Natural killer cell (primary cell): ENCODE data around the gene AUTS2. TPM values are rescaled to one million over a fixed set of nuclear protein-coding genes. Genes with fewer than 3 reads are reported as not detected.

Source experiments
- ATAC-seq, 3 donors: fragments of 150-1000 bp in 2 of 3; fragments of 200-7000 bp in 1 of 3; cut with Tn5 transposase; 1 replicate in 1 of 3; 2 replicates in 2 of 3; pipeline ENCODE4 v1.10.0; 2021; ENCODE audit warnings: mild to moderate bottlenecking in 2 of 3, moderate library complexity in 2 of 3
- DNase-seq, 2 donors: peaks; one replicate each; pipeline versions ENCODE4 v3.0.0 to v3.0.0-alpha.2; 2013 to 2021; ENCODE audit warnings: mixed read lengths in 1 of 2
- H3K27ac ChIP-seq: one replicate; pipeline ENCODE4 v1.5.1; 2013; ENCODE audit warnings: mild to moderate bottlenecking, low read length
- H3K27me3 ChIP-seq: one replicate; pipeline ENCODE4 v1.6.1; 2013; ENCODE audit warnings: low read length; ENCODE audit not compliant: control insufficient read depth, insufficient read depth
- H3K36me3 ChIP-seq: one replicate; pipeline ENCODE4 v1.6.1; 2013; ENCODE audit warnings: low read length; ENCODE audit not compliant: control insufficient read depth, insufficient read depth
- H3K4me1 ChIP-seq: one replicate; pipeline ENCODE4 v1.6.1; 2013; ENCODE audit warnings: low read length; ENCODE audit not compliant: control insufficient read depth, insufficient read depth
- H3K4me3 ChIP-seq: one replicate; pipeline ENCODE4 v1.5.1; 2013; ENCODE audit warnings: low read length
- H3K9me3 ChIP-seq: one replicate; pipeline ENCODE4 v1.6.1; 2013; ENCODE audit warnings: low read length; ENCODE audit not compliant: control insufficient read depth, insufficient read depth
- H3K27ac Mint-ChIP-seq, 2 donors: one replicate each; pipeline ENCODE4 v1.8.0; 2022; ENCODE audit warnings: mild to moderate bottlenecking in 2 of 2, mixed read lengths in 2 of 2, moderate library complexity in 1 of 2
- H3K27me3 Mint-ChIP-seq, 2 donors: one replicate each; pipeline ENCODE4 v1.8.0; 2022; ENCODE audit warnings: low read depth in 2 of 2, mixed read lengths in 2 of 2
- H3K36me3 Mint-ChIP-seq: one replicate; pipeline ENCODE4 v1.8.0; 2022; ENCODE audit warnings: mixed read lengths
- H3K4me1 Mint-ChIP-seq, 2 donors: one replicate each; pipeline ENCODE4 v1.8.0; 2022; ENCODE audit warnings: mixed read lengths in 2 of 2
- H3K4me3 Mint-ChIP-seq: one replicate; pipeline ENCODE4 v1.8.0; 2022; ENCODE audit warnings: mild to moderate bottlenecking, moderate library complexity, mixed read lengths
- H3K9me3 Mint-ChIP-seq, 2 donors: one replicate each; pipeline ENCODE4 v1.8.0; 2022; ENCODE audit warnings: mixed read lengths in 2 of 2
- CTCF ChIP-seq: fragments of 200-600 bp; IDR thresholded peaks from one replicate; pipeline ENCODE4 v1.8.0; 2022; ENCODE audit warnings: antibody characterized with exemption
- WGBS: methylation state at CpG from one replicate; pipeline ENCODE4 v1.1.7; 2013; ENCODE audit warnings: missing lambda C conversion rate; ENCODE audit not compliant: insufficient coverage; 5-methylcytosine and 5-hydroxymethylcytosine counted together
- intact Hi-C: fragments of 100-400 bp; cut with micrococcal nuclease; formaldehyde crosslinking; loops from one replicate; pipeline ENCODE4 v1.14.2; 2022
- total RNA-seq, 4 donors: library from RNA; stranded (reverse); fragments of 120-200 nt in 1 of 4; gene quantifications; one replicate each; pipeline versions ENCODE4 v1.2.3 to v1.2.4, GENCODE V29; 2013 to 2022

The AUTS2 gene
- total RNA-seq, 3 donors from 2014 or later (not counting 1 experiment from before 2014, with no cell fraction given) = 147 to 197 (median 155) TPM

- DNase-seq (no peak), ATAC-seq (no peak)
- TF ChIP-seq CTCF = no peak
- Histone ChIP-seq H3K27me3 (no peaks in the 10 kb centered on the region), H3K27ac (no peak overlapping the region), H3K4me1 (no peaks in the 10 kb centered on the region), H3K9me3 (no peaks in the 10 kb centered on the region), H3K4me3 (no peak overlapping the region), H3K36me3 (no peaks in the 10 kb centered on the region)
- no peaks in the 10 kb centered on the region for H3K4me1 Mint-ChIP-seq
- H3K4me3 Mint-ChIP-seq = no peak overlapping the region
- peaks cover 0 to 7% of the 10 kb centered on the region in 2 donors for H3K27me3 Mint-ChIP-seq
- intact Hi-C loops = no loop called here
- H3K9me3 Mint-ChIP-seq = no peaks in the 10 kb centered on the region
- H3K27ac Mint-ChIP-seq = no peak overlapping the region
- WGBS = 86% methylated on average over 4 of the region's 5 CpGs
- H3K36me3 Mint-ChIP-seq = no peaks in the 10 kb centered on the region
Observed at GRCh38 chr7:69609541-69610373, 11.5 kb downstream of the AUTS2 start.

GRCh38 chr7:69610374-69611084 lies 12.3 kb downstream of the AUTS2 start:
- Mint-ChIP-seq H3K36me3 (no peaks in the 10 kb centered on the region), H3K27me3 (peaks cover 0 to 7% of the 10 kb centered on the region in 2 donors), H3K27ac (no peak overlapping the region), H3K9me3 (no peaks in the 10 kb centered on the region), H3K4me1 (no peaks in the 10 kb centered on the region), H3K4me3 (no peak overlapping the region)
- Histone ChIP-seq H3K4me1 (no peaks in the 10 kb centered on the region), H3K27ac (no peak overlapping the region), H3K36me3 (no peaks in the 10 kb centered on the region), H3K27me3 (no peaks in the 10 kb centered on the region), H3K9me3 (no peaks in the 10 kb centered on the region), H3K4me3 (no peak overlapping the region)
- intact Hi-C loops = no loop called here
- no peak for DNase-seq
- 81% methylated on average over 7 of the region's 8 CpGs for WGBS
- TF ChIP-seq CTCF = no peak
- no peak for ATAC-seq

DNA sequence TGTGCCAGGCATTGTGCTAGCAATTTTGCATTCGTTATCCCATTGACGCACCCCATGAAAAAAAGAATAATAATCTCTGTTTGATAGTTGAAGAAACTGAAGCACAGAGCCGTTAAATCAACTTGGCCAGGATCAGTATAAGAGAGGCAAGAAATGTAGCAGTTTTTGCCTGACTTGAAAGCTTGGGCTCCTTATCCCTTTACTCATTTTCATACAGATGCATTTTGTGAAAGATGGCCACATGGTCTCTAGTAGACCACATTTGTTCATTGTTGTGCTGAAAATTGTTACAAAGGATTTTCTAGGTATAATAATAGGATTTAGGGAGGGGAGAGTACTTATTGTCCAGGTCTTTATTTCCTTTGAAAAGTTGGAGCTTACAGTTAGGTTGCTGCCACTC lies 14.7 kb downstream of the AUTS2 start:
- DNase-seq = no peak
- no peaks in the 10 kb centered on the region for H3K9me3 Mint-ChIP-seq
- Histone ChIP-seq H3K9me3 (no peaks in the 10 kb centered on the region), H3K4me3 (no peak overlapping the region), H3K27me3 (no peaks in the 10 kb centered on the region), H3K36me3 (no peaks in the 10 kb centered on the region), H3K27ac (no peak overlapping the region), H3K4me1 (no peaks in the 10 kb centered on the region)
- no peaks in the 10 kb centered on the region for H3K36me3 Mint-ChIP-seq
- peaks cover 0 to 4% of the 10 kb centered on the region in 2 donors for H3K4me1 Mint-ChIP-seq
- H3K27me3 Mint-ChIP-seq = peaks cover 0 to 3% of the 10 kb centered on the region in 2 donors
- intact Hi-C loops = no loop called here
- 93% methylated on average over 3 of the region's 3 CpGs for WGBS
- H3K27ac Mint-ChIP-seq = no peak overlapping the region
- ATAC-seq = no peak
- no peak for TF ChIP-seq CTCF
- no peak overlapping the region for H3K4me3 Mint-ChIP-seq
